Common myeloid progenitor, CD34-positive (primary cell): ENCODE measurements around the gene PMEPA1.

Source experiments
- CTCF ChIA-PET: fragments of 350-600 bp; sonication (Branson Sonifier 250); formaldehyde crosslinking; loops from one replicate; lab custom pipeline; 2021; ENCODE audit warnings: antibody characterized with exemption; lab: Charles Lee
- POLR2A ChIA-PET: fragments of 350-600 bp; sonication (Branson Sonifier 250); formaldehyde crosslinking; loops from one replicate; lab custom pipeline; 2021; ENCODE audit warnings: antibody characterized with exemption; lab: Charles Lee
- DNase-seq, 3 donors: peaks; one replicate each; pipeline versions ENCODE4 v3.0.0 to v3.0.0-alpha.2; 2013
- H3K27ac ChIP-seq, 2 experiments: 1 replicate in 1 of 2; 2 replicates in 1 of 2; pipeline ENCODE4 v1.7.0; 2013; ENCODE audit warnings: inconsistent platforms in 2 of 2, low read length in 2 of 2, mild to moderate bottlenecking in 2 of 2, low read depth in 1 of 2, moderate library complexity in 1 of 2; ENCODE audit not compliant: severe bottlenecking in 2 of 2, insufficient read depth in 1 of 2, poor library complexity in 1 of 2
- H3K27me3 ChIP-seq, 5 experiments: replicated peaks in 2 of 5; 1 replicate in 3 of 5; 2 replicates in 2 of 5; pipeline versions ENCODE4 v1.6.1 to v1.7.0; 2013; ENCODE audit warnings: low read length in 4 of 5, mild to moderate bottlenecking in 2 of 5, moderate library complexity in 2 of 5, inconsistent platforms in 1 of 5; ENCODE audit not compliant: insufficient read depth in 5 of 5, control insufficient read depth in 4 of 5
- H3K36me3 ChIP-seq, 4 experiments: 1 replicate in 2 of 4; 2 replicates in 2 of 4; pipeline versions ENCODE4 v1.6.1 to v1.7.0; 2013; ENCODE audit warnings: low read length in 3 of 4, control low read depth in 1 of 4, mild to moderate bottlenecking in 1 of 4; ENCODE audit not compliant: control insufficient read depth in 4 of 4, insufficient read depth in 4 of 4
- H3K4me1 ChIP-seq, 4 experiments: 1 replicate in 3 of 4; 2 replicates in 1 of 4; pipeline versions ENCODE4 v1.6.1 to v1.7.1; 2013; ENCODE audit warnings: low read length in 3 of 4, mild to moderate bottlenecking in 3 of 4, control low read depth in 1 of 4, inconsistent platforms in 1 of 4, moderate library complexity in 1 of 4; ENCODE audit not compliant: control insufficient read depth in 4 of 4, insufficient read depth in 4 of 4; ENCODE audit errors: control extremely low read depth in 1 of 4
- H3K4me3 ChIP-seq, 7 experiments: 1 replicate in 4 of 7; 2 replicates in 3 of 7; pipeline versions ENCODE4 v1.5.1 to v1.7.0; 2013; ENCODE audit warnings: mild to moderate bottlenecking in 7 of 7, low read length in 6 of 7, moderate library complexity in 6 of 7, inconsistent platforms in 2 of 7, low read depth in 2 of 7, control low read depth in 1 of 7; ENCODE audit not compliant: insufficient read depth in 4 of 7, control insufficient read depth in 1 of 7; ENCODE audit errors: extremely low read depth in 1 of 7
- H3K9me3 ChIP-seq, 5 experiments: 1 replicate in 4 of 5; 2 replicates in 1 of 5; pipeline versions ENCODE4 v1.6.1 to v1.7.1; 2013; ENCODE audit warnings: low read length in 4 of 5, mild to moderate bottlenecking in 2 of 5, inconsistent platforms in 1 of 5, low read depth in 1 of 5, moderate library complexity in 1 of 5; ENCODE audit not compliant: control insufficient read depth in 4 of 5, insufficient read depth in 2 of 5; ENCODE audit errors: control extremely low read depth in 1 of 5
- WGBS: methylation state at CpG from one replicate; pipeline ENCODE4 v1.1.5; 2013; ENCODE audit not compliant: insufficient coverage; 5-methylcytosine and 5-hydroxymethylcytosine counted together

PMEPA1 gene

DNA sequence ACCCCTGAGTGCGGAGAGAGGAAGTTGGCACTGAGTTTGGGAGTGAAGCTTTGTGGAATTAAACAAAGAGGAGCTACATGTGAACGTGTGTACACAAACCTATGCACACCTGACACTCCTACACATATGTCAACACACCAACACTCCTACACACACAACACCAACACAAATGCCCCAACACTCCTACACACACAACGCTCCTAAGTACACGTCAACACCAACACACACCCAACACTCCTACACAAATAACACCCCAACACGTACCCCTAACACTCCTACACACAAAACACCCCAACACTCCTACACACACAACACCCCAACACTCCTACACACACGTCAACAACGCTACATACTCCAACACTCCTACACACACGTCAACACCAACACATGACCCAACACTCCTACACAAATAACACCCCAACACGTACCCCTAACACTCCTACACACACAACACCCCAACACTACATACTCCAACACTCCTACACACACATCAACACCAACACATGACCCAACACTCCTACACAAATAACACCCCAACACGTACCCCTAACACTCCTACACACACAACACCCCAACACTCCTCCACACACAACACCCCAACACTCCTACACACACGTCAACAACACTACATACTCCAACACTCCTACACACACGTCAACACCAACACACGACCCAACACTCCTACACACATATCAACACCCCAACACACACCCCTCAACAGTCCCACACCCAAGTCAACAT lies 49.5 kb downstream of the PMEPA1 start:
- H3K27me3 ChIP-seq = no peaks in the 10 kb centered on the region
- ChIA-PET CTCF (interaction anchor here (1.1 to 1.6 kb wide), 4 partner anchors 9 to 427 kb away, joined by 3 to 5 read pairs (median 4); no protein-coding TSS in a partner anchor), POLR2A (no interaction called here)
- H3K9me3 ChIP-seq = no peaks in the 10 kb centered on the region
- H3K36me3 ChIP-seq = peaks cover 0 to 3% (median 0%) of the 10 kb centered on the region in 4 experiments
- no peak overlapping the region for H3K27ac ChIP-seq
- 99% methylated on average over 9 of the region's 13 CpGs for WGBS
- H3K4me1 ChIP-seq = no peaks in the 10 kb centered on the region
- no peak for DNase-seq
- no peak overlapping the region for H3K4me3 ChIP-seq

DNA sequence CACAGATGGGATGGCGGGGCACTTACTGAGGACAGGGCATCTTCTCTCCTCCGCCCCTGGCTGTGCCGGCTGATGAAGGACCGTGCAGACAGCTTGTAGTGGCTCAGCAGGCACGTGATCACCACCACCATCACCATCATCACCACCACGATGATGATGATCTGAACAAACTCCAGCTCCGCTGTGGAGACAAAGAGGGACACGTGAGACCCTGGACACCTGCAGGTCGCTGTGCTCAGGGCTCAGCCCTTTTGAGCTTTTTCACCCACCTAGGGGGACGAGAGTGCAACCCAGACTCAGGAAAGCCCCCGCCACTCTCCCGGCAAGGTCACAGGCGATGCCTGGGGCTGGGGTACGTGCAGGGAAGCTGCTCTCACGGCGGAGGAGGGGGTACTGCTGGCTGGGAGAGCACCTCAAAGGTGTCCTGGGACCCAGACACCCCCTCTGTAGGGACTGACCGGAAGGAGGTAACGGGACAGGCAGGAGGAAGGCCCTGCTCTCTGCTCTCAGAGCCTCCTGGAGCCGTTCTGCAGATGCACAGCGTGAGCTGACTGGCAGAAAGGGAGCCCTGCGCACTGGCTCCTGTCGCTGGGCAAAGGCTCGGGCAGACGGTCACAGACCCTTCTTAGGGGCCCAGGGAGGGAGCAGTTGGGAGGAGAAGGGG lies 50.2 kb downstream of the PMEPA1 start:
- WGBS = 90% methylated on average over 22 of the region's 24 CpGs
- no peak for DNase-seq
- Histone ChIP-seq H3K36me3 (peaks cover 0 to 3% (median 0%) of the 10 kb centered on the region in 4 experiments), H3K4me3 (no peak overlapping the region), H3K9me3 (no peaks in the 10 kb centered on the region), H3K4me1 (no peaks in the 10 kb centered on the region), H3K27me3 (no peaks in the 10 kb centered on the region), H3K27ac (no peak overlapping the region)
- POLR2A ChIA-PET = no interaction called here
- CTCF ChIA-PET = interaction anchor here (1.1 to 1.6 kb wide), 4 partner anchors 9 to 428 kb away, joined by 3 to 5 read pairs (median 4); no protein-coding TSS in a partner anchor

DNA sequence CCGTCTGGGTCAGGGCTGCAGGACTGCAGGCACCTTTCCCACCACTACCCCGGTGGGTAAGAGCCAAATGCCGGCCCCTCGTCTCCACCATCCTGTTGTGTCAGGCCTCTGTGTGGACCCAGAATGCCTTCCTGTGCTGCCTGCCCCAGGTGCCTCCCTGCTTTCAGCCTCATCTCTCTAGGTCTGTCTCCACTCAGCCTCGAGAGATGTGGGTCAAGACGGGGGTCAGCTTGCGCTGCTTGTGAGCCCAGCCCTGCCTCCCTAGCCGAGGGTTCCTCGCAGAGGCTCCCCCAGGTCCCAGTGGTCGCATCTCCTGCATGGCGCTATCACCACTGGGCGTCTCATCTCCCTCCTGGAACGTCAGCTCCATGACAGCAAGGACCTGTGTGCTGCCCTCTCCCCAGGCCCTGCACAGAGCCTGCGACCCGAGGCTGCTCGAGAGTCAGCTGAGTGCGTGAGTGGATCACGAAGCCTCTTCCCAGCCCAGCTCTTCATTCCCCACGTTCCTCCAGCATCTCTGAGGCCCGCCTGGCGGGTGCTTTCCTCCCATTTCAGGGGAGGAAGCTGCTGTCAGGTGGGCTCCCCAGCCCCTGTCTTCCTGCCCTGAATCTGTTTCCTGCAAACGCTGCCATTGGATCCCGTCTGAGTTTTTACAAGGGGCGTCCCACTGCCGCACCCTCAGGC lies 50.8 kb downstream of the PMEPA1 start:
- Histone ChIP-seq H3K36me3 (peaks cover 0 to 3% (median 0%) of the 10 kb centered on the region in 4 experiments), H3K27ac (no peak overlapping the region), H3K27me3 (no peaks in the 10 kb centered on the region), H3K9me3 (no peaks in the 10 kb centered on the region), H3K4me1 (no peaks in the 10 kb centered on the region), H3K4me3 (no peak overlapping the region)
- DNase-seq = no peak
- ChIA-PET POLR2A (no interaction called here), CTCF (interaction anchor here (1.5 to 1.6 kb wide), 2 partner anchors 10 to 429 kb away, joined by 3 to 5 read pairs; no protein-coding TSS in a partner anchor)
- WGBS = 83% methylated on average over 24 of the region's 25 CpGs

DNA sequence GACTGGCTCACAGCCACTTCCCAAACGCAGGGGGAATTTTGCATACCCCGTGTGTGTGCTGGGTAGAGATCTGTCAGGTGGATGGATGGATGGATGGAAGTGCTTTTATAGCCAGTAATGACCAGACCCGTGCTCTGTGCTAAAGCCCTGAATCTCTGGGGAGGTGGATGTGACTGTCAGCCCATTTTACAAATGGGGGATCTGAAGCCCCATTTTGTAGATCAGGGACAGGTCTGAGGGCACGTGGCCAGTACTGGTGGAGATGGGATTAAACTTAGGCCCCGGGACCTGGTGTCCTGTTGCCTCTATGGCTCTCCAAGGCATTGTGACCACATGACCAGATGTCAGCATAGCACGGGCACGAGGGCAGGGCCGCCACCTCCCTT lies 51.4 kb downstream of the PMEPA1 start:
- no peaks in the 10 kb centered on the region for H3K4me1 ChIP-seq
- H3K27ac ChIP-seq = no peak overlapping the region
- H3K4me3 ChIP-seq = no peak overlapping the region
- no peaks in the 10 kb centered on the region for H3K27me3 ChIP-seq
- DNase-seq = no peak
- CTCF ChIA-PET = no interaction called here
- no peaks in the 10 kb centered on the region for H3K9me3 ChIP-seq
- 94% methylated on average over 6 of the region's 8 CpGs for WGBS
- POLR2A ChIA-PET = no interaction called here
- H3K36me3 ChIP-seq = peaks cover 0 to 3% (median 0%) of the 10 kb centered on the region in 4 experiments

DNA sequence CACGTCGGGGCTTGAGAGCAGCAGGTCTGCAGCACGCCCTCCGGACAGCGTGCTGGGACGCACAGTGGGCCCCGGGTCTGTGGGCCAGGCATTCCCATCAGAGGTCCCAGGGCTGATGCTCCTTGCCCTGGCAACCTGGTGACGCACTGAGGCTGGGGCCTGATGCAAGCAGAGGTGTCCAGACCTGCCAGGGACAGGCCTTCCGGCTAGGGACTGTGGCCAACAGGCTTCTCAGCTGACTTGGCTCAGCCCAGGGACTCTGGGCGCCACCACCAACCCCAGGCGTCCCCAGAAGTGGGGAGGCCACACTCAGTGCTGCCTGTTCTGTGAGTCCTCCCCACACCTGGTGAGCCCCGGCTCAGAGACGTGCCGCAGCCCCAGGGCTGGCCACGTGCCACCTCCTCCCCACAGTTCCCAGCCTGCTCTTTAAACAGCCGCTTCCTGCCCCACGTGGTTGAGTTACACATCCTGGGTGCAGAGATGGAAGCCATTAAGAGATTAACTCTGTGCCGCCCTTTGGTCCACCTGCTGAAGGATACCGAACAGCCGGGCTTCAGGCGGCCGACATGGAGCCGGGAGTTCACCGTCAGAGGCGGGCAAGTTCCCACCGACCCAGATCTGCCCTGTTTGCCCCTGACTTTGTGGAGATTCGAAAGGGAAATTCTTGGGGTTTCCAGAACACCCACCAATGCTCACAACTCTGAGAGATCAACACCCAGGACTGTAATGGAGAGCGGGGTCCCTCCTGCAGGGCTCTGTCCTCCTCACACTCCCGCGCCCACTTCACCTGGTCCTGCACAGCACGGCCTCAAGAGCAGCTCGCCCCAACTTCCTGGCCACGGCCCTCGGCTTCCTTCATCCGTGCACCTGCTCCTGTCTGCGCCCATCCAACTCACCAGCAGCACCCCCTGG lies 52.0 kb downstream of the PMEPA1 start:
- POLR2A ChIA-PET = no interaction called here
- no peak overlapping the region for H3K27ac ChIP-seq

GRCh38 chr20:57656821-57657534 lies 52.8 kb downstream of the PMEPA1 start:
- WGBS = 97% methylated on average over 14 of the region's 20 CpGs
- Histone ChIP-seq H3K4me3 (no peak overlapping the region), H3K27ac (no peak overlapping the region), H3K9me3 (no peaks in the 10 kb centered on the region), H3K36me3 (peaks cover 0 to 5% (median 2%) of the 10 kb centered on the region in 4 experiments), H3K4me1 (no peaks in the 10 kb centered on the region), H3K27me3 (no peaks in the 10 kb centered on the region)
- POLR2A ChIA-PET = no interaction called here
- DNase-seq = no peak
- CTCF ChIA-PET = interaction anchor here (1.0 to 3.7 kb wide), 5 partner anchors 9 to 430 kb away, joined by 3 to 20 read pairs (median 3); partner anchors contain the start of gene ZBP1

More for the DNA sequence above, 52.0 kb downstream of the PMEPA1 start:
- Histone ChIP-seq H3K4me3 (no peak overlapping the region), H3K36me3 (peaks cover 0 to 3% (median 0%) of the 10 kb centered on the region in 4 experiments), H3K9me3 (no peaks in the 10 kb centered on the region), H3K4me1 (no peaks in the 10 kb centered on the region), H3K27me3 (no peaks in the 10 kb centered on the region)
- no peak for DNase-seq
- WGBS = 88% methylated on average over 30 of the region's 36 CpGs
- CTCF ChIA-PET = interaction anchor here (1.1 to 1.5 kb wide), 2 partner anchors 10 to 38 kb away, joined by 3 read pairs; partner anchors contain the start of gene ZBP1
